HG03460 (cell line): ENCODE data around the gene RNF157.

Experiments
- ATAC-seq: cut with Tn5 transposase; IDR thresholded peaks from one replicate; pipeline ENCODE4 v1.9.1; 2021; ENCODE audit not compliant: unreplicated experiment

The RNF157 gene

DNA sequence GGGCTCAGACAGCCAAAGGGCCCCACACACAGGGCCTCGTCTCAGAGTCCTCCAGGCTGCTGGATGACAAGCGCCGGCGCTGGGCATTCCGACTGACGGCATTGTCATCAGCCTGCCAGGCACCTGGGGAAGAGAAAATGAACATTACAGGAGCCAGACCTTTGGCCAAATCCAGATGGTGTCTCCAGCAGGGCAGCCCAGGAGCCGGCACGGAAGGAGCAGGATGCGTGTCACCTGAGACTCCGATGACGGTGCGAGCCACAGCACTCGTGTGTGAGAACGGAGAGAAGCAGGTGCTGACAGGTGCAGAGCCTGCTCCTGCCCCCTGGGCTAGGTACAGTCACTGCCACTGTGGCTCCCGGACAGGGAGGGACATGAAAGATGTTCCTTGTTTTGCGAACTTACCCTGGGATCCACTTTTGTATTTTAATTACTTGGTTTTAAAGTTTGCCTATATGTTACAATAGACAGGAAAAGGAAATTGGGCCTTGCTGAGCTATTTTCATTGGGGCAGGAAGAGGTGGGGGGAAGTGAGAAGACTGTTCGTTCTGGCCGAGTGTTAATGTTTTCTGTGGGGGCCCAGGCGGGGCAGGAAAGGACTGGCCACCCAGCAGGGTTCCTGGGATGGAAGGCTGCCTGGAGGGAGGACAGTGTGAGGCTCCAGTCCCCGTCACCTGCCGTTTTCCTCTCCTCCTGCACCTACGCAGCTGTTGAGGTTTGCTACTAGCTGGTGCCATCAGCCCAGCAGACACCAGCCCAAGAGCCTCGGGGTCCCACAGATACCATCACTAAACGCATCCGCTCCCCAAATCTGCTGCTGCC, 94.9 kb downstream of the RNF157 start:
- no peak for ATAC-seq

DNA sequence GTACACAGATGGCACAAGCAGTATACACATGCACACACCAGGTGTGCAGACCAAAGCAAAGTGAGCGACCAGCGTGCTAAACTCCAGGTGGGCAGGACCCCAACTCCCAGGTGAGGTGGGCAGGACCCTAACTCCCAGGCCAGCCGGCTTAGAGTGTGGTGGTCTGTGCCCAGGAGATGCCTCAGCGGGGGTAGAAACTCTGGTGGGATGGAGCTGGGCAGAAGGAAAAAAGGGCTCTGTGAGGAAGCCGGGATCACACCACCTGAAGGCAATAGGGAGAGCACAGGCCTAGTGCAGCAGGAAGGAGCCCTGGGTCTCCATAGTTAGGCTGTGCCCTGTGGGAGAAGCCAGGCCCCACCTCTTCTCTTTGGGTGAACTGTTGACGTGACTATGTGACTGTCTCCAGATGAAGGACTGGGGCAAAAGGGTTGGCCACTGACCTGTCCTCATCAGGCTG, 97.7 kb downstream of the RNF157 start:
- ATAC-seq: no peak

DNA sequence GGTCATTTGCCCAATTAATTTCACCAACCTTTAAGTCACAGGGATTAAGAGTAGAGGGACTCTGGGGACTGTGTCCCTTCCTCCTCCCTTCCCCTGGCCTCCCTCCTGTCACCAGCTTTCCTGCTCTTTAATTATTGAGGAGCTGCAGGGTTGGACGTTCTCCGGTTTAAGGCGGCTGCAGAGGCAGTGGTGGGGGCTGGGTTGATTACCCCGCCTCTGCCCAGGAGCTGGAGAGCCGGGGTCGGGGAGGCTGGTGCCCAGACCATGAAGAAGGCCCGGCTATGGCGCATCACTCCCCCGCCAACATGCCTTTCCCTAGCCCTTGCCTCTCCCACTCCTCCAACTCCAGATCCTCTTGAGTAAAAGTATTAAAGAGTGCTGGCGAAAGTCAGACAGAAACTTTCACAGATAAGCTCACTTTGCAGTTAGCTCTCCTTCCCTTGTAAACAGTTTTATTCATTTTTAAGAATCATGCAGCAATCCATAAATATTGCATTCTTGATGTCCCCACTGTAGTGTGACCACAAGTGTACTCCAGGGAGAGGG, 98.2 kb downstream of the RNF157 start:
- no peak for ATAC-seq

DNA sequence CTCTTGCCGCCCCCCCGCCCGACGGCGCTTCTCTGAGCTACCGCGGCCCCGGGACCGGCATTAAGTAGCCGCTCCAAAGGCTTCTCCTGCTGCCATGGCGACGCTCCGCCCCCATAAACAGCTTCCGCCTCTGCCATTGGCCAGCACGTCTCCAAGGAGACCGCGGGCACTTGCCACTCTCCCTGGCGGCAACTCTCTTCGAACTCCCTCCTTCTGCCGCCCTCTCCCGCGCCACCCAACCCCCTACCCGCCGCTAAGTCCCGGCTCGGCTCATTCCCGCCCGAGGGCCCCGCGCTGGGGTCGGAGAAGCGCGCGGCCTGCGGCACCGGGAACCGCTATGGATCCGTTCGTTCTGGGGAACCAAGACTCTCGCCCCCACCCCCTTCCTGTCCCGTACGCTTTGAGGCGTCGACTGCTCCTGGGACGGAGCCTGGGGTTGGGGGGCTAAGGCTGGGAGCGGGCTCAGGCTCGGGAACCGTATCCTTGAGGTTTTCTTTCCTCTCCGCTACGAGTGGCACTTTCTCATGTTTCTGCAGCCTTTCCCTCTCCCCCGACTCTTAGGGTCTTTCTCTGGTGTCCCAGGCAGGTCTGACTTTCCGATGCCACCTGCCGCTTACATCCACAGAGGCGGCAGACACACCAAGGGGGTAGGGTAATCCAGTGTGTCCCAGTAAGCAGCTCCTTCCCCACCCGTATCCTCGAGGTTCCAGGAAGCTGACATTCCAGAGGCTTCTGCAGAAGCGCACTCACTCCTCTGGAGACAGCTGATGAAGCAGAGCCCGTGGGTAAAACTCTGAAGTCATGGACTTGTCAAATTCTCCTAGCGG, 98.9 kb downstream of the RNF157 start, which contains the start of gene FOXJ1:
TSS of gene FOXJ1 (minus strand) at position 34 of the 827 bp plus-strand sequence. CDS start 850 bp downstream, outside the sequence.
- ATAC-seq: no peak

DNA sequence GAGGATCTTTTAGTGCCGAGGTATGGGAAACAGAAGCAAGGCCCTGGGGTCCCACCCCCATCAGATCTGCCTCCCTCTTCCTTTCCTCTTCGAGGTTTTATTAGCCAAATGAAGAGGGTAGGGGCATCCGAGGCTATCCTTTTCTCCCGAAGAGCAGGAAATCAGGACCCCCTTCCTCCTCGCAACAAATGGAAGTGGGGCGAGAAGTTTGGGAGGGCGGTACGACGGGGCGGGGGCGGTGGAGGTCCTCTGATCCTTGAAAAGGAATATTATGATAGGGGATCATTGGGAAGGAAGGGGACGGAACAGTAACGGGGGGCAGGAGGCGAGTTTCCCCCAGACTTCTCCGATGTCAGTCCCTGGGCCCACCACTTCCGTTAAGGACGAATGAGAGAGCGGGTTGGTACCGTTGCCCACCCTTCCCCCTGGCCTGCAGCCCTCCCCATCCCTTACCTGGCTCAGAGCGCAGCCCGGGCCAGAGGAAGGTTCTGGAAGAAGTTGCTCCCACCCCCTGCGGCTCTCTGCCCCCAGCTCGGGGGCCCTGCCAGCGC, 99.6 kb downstream of the RNF157 start:
- no peak for ATAC-seq

DNA sequence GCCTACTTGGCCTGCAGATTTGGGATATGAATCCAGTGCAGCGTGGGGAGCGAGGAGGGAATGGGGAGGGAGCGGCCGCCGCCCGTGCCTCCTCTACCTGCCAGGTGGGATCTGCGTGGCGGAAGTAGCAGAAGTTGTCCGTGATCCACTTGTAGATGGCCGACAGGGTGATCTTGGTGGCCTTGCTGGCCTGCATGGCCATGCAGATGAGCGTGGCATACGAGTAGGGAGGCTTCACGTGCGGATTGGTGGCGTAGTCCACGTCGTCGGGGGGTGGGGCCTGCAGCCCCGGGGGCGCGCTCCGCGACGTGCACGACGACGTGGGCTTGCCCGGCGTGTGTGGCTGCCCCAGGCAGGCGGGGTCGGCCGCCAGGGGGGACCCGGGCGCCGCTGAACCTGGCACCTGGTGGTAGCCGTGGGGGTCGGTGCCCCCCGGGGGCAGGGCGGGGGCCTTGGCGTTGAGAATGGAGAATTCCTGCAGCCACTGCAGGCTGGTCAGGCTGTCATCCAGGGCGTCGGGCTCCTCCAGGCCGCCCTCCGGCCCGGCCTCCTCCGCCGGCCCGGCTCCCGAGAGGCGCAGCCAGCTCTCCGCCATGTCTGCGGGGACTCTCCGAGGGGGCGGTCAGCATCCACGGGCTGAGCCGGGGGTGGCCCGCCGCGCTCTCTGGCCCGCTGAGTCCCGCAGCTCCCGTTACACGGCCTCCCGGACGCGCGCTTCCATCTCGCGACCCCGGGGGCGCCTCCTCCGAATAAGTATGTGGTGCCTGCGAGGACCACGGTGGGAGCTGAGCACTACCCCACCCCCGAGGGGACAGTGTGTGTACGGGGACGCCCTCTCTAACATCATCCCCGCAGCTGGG, 100.3 kb downstream of the RNF157 start:
- no peak for ATAC-seq

DNA sequence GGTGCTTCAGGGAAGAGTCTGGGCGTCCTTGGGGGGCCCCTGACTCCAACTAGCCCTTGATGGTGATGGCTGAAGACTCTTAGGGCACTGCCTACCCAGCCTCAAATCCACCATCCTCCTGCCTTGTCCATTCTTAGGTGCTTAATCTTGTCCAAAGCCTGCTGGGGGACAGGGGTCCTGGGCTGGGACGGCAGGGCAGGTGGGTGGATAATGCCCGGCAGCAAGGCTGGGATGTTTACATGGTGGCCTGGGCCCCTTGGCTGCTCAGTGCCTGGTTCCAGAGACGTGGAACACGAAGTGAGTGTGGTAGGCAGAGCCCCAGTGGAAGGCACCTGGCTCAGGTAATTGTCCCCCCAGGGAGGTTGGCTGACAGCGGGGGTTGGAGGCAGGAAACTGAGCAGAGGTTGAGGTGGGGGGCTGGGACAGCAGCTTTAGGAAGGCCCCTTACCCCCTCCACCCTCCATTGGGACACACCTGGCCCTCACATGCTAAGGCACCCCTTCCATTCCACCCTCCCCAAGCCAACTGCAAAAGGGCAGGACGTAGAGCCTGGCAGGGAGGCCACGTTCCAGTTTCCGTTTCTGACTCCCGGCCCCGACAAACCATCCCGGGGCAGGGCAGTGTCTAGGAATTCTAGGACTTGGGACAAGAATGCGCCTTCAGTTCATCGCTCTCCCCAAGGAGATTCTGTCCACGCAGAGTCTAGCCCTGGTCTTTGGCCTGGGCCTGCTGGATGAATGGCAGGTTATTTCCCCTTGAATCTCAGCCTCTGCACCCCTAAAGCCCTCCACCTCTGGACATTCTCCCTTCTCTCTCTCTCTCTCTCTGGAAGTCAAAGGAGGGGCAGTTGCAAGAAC, 101.2 kb downstream of the RNF157 start:
- no peak for ATAC-seq

DNA sequence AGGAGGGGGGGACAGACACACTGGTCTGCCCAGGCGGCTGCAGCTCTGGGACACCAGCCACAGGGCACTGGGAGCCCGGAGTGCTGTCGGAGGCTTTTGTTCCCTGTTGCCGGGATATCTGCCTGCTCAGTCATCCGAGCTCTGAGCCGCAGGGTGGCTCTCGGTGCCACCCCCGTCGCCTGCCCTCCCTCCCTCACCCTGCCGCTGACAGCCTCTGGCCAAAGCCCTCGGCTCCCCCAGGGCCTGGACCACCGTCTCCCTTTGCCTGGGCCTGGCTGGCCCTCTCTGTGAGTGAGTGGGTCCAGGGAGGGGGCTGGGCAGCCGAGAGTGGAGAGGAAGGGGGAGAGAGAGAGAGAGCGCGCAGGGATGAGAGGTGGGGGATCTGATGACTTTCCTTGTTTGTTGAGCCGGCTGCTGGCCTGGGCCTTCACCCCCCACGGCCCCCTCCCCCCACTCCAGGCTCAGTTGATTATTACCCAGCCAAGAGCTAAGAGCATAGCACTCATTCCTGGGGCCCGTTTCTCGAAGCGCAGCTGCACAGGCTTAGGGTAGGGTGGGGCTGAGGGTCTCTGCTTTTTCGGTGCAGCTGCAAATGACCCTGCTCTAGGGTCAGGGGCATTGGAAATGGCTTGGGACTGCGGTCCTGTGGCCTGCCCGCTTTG, 101.9 kb downstream of the RNF157 start:
- no peak for ATAC-seq

DNA sequence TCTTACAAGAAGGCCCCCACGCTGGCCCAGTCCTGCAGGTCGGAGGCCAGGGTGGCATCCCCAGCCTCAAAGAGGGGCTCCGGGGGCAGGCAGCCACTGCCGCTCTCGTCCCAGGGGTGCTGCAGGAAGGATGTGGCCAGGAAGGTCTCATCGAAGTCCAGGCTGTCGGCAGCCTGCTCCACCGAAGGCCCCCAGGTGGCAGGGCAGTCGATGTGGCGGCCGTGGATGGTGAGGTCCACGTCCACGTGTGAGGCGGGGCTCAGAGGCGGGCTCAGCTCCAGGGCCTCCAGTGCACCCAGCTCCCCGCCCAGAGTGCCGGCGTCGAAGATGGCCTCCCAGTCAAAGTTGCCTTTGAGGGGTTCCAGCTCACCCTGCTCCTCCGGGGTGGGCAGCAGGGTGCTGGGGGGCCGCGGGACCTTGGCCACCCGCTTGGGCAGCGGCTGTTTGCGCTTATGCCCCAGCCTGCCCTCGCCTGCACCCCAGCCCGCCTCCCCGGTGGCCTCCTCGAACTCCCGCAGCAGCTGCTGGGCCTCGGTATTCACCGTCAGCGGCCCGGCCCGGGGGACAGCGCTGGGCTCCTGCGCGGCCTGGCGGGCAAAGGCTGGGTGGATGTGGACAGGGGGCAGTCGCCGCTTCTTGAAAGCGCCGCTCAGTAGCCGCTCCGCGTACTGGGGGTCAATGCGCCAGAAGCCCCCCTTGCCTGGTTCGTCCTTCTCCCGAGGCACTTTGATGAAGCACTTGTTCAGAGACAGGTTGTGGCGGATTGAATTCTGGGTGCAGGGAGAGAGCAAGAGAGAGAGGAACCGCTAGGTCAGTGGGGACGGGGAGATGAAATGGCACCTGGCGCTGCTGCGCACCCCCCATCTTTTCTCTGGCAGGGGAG, 102.7 kb downstream of the RNF157 start:
- ATAC-seq: no peak

DNA sequence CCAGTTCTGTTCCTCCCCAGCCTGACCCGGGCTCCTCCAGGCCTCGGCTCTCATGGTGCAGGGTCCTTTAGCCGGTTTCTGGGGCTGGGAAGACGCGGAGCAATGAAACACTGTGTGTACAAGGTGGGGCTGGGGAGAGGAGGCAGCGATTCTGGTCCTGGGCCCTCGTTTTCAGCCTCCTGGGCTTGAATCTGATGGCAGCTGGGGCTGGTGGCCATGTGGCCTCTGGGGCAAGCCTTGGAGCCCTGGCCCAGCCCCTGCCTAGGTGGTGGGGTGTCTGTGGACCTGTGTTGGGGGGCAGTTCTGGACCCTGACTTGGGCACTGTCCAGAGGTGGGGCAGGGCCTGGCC, 103.3 kb downstream of the RNF157 start:
- ATAC-seq: no peak

DNA sequence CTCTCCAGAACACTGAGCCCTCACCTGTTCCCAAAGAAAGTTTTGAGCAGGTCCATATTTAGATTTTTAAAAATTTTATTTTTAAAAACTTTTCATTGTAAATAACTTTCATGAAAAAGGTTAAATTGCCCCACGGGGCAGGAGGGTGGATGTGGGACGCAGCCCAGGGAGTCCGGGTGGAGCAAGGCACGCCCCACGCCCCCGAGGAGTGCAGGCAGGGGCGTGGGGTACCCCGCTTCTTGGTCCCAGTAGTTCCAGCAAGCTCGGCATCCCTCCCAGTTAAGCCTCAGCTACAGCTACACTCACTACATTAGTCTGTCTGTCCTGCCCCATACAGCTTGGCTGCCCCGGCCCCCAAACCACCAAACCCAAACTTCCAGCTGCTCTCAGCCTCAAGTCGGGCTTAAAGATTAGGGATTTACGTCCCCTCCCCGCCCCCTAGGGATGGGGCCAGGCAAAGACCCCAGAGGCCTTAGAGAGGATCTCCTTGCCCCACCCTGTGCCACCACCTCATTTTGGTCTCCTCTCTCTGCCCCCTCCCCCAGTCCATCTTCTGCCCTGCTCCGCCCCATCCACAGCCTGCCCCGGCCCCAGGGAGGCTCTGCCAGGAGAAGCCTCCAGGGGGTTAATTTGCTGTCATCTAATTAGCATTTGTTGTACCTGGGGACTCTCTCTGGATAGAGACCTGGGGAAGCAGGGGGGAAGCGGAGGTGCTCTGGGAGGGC, 103.9 kb downstream of the RNF157 start:
- no peak for ATAC-seq

DNA sequence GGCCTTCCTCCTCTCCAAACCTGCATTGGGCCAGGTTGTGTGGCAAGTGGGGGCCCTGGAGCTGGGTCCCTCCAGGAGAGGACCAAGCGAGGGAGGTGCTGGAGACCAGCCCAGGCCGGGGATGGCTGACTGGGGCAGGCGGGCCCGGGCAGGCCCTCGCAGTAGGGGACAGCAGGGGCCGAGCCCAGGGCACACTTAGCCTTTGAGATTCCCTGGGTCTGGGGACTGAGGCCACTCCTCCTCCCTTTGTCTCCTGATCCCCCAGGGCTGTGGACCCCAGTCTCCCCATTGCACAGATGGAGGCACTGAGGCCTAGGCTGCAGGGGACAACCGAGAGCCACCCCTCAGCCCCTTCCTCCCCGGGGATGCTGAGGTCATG, 104.5 kb downstream of the RNF157 start:
- ATAC-seq: no peak

DNA sequence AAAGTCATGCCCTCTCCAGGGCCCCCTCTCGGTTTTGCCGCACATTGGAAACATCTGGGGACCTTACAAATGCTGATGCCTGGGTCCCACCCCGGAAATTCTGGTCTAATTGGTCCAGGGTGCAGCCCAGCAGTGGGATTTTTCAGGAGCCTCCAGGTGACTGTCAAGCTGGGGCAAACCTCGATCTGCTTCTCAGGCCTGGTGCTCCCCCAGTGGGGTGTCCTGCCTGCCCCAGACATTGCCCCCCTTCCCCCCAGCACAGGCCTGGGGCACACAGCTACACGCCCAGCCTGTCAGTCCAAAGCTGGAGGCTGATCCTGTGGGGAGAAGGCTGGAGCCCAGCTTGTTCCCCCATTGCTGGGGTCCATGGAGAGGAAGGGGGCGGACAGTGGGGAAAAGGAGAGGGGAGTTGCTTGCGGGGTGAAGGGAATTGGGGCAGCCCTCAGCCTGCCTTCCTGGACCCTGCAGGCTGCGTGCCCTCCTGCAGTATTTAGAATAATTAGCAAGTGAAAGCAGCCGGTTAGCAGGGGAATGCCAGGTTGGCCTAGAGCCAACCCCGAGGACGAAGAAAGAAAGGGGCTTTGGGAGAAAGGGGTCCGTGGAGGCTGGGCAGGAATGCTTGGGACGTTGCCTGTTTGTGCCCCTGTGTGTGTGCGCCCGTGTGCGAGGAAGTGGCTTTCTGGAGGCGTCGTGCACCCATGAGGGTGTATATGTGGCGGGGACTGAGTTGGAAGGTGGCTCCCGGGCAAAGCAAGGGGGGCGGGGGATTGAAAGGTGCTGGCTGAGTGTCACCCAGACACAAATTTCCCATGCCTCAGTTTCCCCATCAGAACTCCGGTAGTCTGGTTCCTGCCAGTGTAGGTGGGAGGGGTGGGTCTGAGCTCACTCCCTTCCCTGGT, 105.1 kb downstream of the RNF157 start:
- no peak for ATAC-seq

DNA sequence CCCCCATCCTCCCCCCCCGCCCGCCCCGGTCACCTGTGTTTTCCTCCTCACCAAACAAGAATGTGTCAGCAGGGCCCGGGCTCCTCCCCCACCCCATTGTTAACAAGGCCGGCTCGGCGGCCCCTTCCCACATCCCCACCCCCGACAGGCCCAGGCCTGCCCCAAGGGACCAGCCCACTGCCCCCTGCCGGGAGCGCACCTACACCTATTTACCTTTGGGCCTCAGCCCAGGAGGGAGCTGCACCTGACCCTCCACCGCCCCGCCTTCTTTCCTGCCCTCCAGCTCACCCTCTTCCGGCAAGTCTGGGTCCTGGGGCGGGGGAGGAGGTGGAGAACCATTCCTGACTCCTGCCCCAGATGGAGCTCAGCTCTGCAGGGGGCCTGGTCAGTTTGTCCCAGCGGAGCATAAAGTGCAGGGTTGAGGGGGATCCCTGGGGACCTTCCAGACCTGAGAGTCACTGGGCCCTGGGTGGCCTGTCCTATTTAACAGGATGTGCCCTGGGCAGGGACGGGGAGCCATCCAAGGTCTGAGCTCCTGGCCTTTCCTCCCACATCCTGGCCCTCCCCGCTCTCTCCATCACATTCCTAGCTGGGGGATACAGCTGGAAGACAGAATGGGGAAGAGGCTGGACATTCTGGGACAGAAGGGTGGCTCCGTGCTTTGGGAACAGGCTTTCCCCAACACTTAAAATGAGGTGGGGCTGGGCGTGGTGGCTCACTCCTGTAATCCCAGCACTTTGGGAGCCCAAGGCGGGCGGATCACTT, 107.5 kb downstream of the RNF157 start:
- no peak for ATAC-seq

DNA sequence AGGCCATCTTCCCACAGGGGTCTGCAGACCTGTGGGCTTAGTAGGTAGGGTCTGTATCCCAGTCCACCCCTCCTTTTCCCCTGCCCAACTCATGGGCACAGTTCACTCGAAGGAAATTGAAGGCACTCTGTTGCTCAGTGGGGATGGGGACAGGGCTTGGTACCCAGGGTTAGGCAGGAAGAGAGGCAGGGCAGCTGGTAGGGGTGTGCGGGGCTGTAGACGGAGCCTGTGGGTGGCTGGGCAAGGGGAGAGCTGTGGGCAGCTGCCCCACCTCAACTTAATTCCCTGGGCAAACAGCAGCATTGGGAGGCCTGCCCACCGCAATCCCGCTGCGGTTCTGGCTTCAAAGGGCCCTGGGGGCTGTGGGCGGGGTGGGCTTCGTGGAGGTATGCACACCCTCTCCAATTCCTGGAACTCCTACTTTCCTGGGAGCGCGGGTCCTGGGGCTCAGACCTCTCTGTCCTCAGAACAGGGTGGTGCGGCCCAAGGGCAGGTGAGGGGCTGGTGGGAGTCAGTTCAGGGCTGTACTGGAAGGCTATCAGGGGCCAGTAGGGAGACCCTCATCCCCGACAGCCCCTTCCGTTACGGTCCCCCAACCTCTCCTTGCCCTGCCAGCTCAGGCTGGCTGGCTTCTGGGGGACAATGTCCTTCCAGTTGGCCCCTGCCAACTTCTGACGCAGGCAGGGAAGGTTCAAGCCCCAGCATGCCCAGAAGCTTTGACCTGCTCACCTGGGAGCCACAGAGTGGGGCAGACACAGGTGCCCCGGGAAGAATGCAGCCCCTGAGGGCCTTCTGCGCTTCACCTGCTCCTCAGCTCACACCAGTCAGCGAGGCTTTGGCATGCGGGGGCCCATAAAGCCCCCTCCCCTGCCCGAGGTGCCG, 108.4 kb downstream of the RNF157 start:
- ATAC-seq: no peak
